ENCODE results near the gene CYP46A1.

CYP46A1 gene

GRCh38 chr14:99686557-99687283 lies 2.6 kb downstream of the CYP46A1 start:
- TF ChIP-seq GATA2 (IDR thresholded peaks at IDR 0.05; ENCODE audit: low read depth, low read length), result no peak

GRCh38 chr14:99687284-99688209 lies 3.4 kb downstream of the CYP46A1 start:
- no peak for TF ChIP-seq GATA3 (IDR thresholded peaks at IDR 0.05; ENCODE audit: low read depth, low read length)
- no peak for TF ChIP-seq GATA2 (IDR thresholded peaks at IDR 0.05; ENCODE audit: low read depth, low read length)

- TF ChIP-seq GATA3 (IDR thresholded peaks at IDR 0.05; ENCODE audit: low read depth, low read length) (no peak), GATA2 (IDR thresholded peaks at IDR 0.05; ENCODE audit: low read depth, low read length) (no peak)
These were observed 4.1 kb downstream of the CYP46A1 start for GRCh38 chr14:99688210-99688581.

GRCh38 chr14:99688629-99689028 lies 4.5 kb downstream of the CYP46A1 start:
- TF ChIP-seq GATA3 (IDR thresholded peaks at IDR 0.05; ENCODE audit: low read depth, low read length) (no peak), GATA2 (IDR thresholded peaks at IDR 0.05; ENCODE audit: low read depth, low read length) (no peak)

GRCh38 chr14:99689266-99690236 lies 5.5 kb downstream of the CYP46A1 start:
- TF ChIP-seq GATA3 (IDR thresholded peaks at IDR 0.05; ENCODE audit: low read depth, low read length) (no peak), GATA2 (IDR thresholded peaks at IDR 0.05; ENCODE audit: low read depth, low read length) (no peak)

- no peak for TF ChIP-seq GATA2 (IDR thresholded peaks at IDR 0.05; ENCODE audit: low read depth, low read length)
- no peak for TF ChIP-seq GATA3 (IDR thresholded peaks at IDR 0.05; ENCODE audit: low read depth, low read length)
These were observed 6.5 kb downstream of the CYP46A1 start for GRCh38 chr14:99690636-99691035.

- TF ChIP-seq GATA3 (IDR thresholded peaks at IDR 0.05; ENCODE audit: low read depth, low read length), result no peak
- no peak for TF ChIP-seq GATA2 (IDR thresholded peaks at IDR 0.05; ENCODE audit: low read depth, low read length)
These were observed 7.2 kb downstream of the CYP46A1 start for GRCh38 chr14:99691111-99691885.

- TF ChIP-seq GATA3 (IDR thresholded peaks at IDR 0.05; ENCODE audit: low read depth, low read length) (no peak), GATA2 (IDR thresholded peaks at IDR 0.05; ENCODE audit: low read depth, low read length) (no peak)
These were observed 9.8 kb downstream of the CYP46A1 start for GRCh38 chr14:99693918-99694317.

GRCh38 chr14:99696929-99697328 lies 12.8 kb downstream of the CYP46A1 start:
- TF ChIP-seq GATA3 (IDR thresholded peaks at IDR 0.05; ENCODE audit: low read depth, low read length), result no peak
- no peak for TF ChIP-seq GATA2 (IDR thresholded peaks at IDR 0.05; ENCODE audit: low read depth, low read length)

GRCh38 chr14:99698236-99698635 lies 14.1 kb downstream of the CYP46A1 start:
- TF ChIP-seq GATA3 (IDR thresholded peaks at IDR 0.05; ENCODE audit: low read depth, low read length) (no peak), GATA2 (IDR thresholded peaks at IDR 0.05; ENCODE audit: low read depth, low read length) (no peak)

- TF ChIP-seq GATA3 (IDR thresholded peaks at IDR 0.05; ENCODE audit: low read depth, low read length) (no peak), GATA2 (IDR thresholded peaks at IDR 0.05; ENCODE audit: low read depth, low read length) (no peak)
These were observed 14.5 kb downstream of the CYP46A1 start for GRCh38 chr14:99698642-99699041.

GRCh38 chr14:99699085-99699760 lies 15.1 kb downstream of the CYP46A1 start:
- TF ChIP-seq GATA3 (IDR thresholded peaks at IDR 0.05; ENCODE audit: low read depth, low read length), result no peak
- TF ChIP-seq GATA2 (IDR thresholded peaks at IDR 0.05; ENCODE audit: low read depth, low read length), result no peak

GRCh38 chr14:99699861-99700260 lies 15.8 kb downstream of the CYP46A1 start:
- TF ChIP-seq GATA2 (IDR thresholded peaks at IDR 0.05; ENCODE audit: low read depth, low read length) (no peak), GATA3 (IDR thresholded peaks at IDR 0.05; ENCODE audit: low read depth, low read length) (no peak)
